Measurements from ENCODE around the gene PPT2. TPM values are rescaled to one million over a fixed set of nuclear protein-coding genes. Genes with fewer than 3 reads are reported as not detected.

PPT2 gene
- total RNA-seq, 1 experiment from 2014 or later: 46.3 TPM

GRCh38 chr6:32108727-32109113, 45.2 kb upstream of the PPT2 start:
- no CpG with 5 or more reads among the region's 6 CpGs for WGBS (ENCODE audit: extremely low coverage, insufficient read length, low lambda C conversion rate)
- no peak overlapping the region for H3T11ph ChIP-seq (ENCODE audit: low read length)
- Mint-ChIP-seq H3K4me1 (peaks cover 20 to 24% of the 10 kb centered on the region in 2 experiments), H3K27ac (peak overlapping the region in 2 of 3 experiments; percentile 21 to 28; a peak in 2 of 7 replicates), H3K4me3 (peak overlapping the region in 1 of 2 experiments; percentile 44; a peak in 2 of 5 replicates), H3K36me3 (ENCODE audit: insufficient read depth in 1 of 3, low read depth in 3 of 3) (peaks cover 0 to 3% (median 0%) of the 10 kb centered on the region in 3 experiments; a peak in 1 of 7 replicates), H3K9me3 (no peaks in the 10 kb centered on the region), H3K27me3 (ENCODE audit: low read depth) (peaks cover 38% of the 10 kb centered on the region)
- H4K20me1 ChIP-seq (ENCODE audit: control insufficient read depth, insufficient read depth, insufficient read length): no peaks in the 10 kb centered on the region
- H3K4ac ChIP-seq (ENCODE audit: low read depth, low read length): no peak overlapping the region
- no peak overlapping the region for H3K14ac ChIP-seq (ENCODE audit: insufficient read depth, low read length)
- H2BK20ac ChIP-seq (ENCODE audit: low read depth, low read length, poor library complexity, severe bottlenecking): no peak overlapping the region
- H3K23me2 ChIP-seq (ENCODE audit: insufficient read length, low read depth, low read length, poor library complexity, severe bottlenecking): no peaks in the 10 kb centered on the region
- H4K8ac ChIP-seq (replicated peaks; ENCODE audit: insufficient read length, low read depth, low read length): no peak overlapping the region
- no peak overlapping the region for H2AFZ ChIP-seq (ENCODE audit: low read length)
- H2BK5ac ChIP-seq (ENCODE audit: insufficient read length, low read length): no peak overlapping the region
- H4K91ac ChIP-seq (ENCODE audit: insufficient read length, low read depth, low read length): no peak overlapping the region
- no peak overlapping the region for H2BK12ac ChIP-seq (ENCODE audit: insufficient read length, low read depth, low read length)
- no peak overlapping the region for H3K9ac ChIP-seq (ENCODE audit: extremely low read depth, insufficient read length, low read length)
- H3K23ac ChIP-seq (ENCODE audit: insufficient read length, low read depth, low read length): no peak overlapping the region
- no peak overlapping the region for H3K27ac ChIP-seq (ENCODE audit: insufficient read length, low read depth, low read length)
- no peaks in the 10 kb centered on the region; the same call in 1 of the 2 replicates for H3K27me3 ChIP-seq (ENCODE audit: insufficient read depth, low read length)
- no peak overlapping the region for H2AK5ac ChIP-seq (ENCODE audit: insufficient read length, low read length)
- no peaks in the 10 kb centered on the region for H3K79me1 ChIP-seq (ENCODE audit: insufficient read depth, low read depth, low read length, poor library complexity, severe bottlenecking)
- H3K79me2 ChIP-seq (ENCODE audit: insufficient read depth, low read length): no peaks in the 10 kb centered on the region
- DNase-seq: no peak
- H3K9me3 ChIP-seq (ENCODE audit: control insufficient read depth, low read depth, low read length): no peaks in the 10 kb centered on the region
- no peak overlapping the region for H3K56ac ChIP-seq (ENCODE audit: insufficient read length, low read depth, low read length)
- no peak overlapping the region for H3K18ac ChIP-seq (ENCODE audit: insufficient read length, low read depth, low read length)
- no peaks in the 10 kb centered on the region; the same call in 1 of the 2 replicates for H3K4me1 ChIP-seq (ENCODE audit: insufficient read depth, low read length)
- H2BK15ac ChIP-seq (ENCODE audit: low read depth, low read length): no peak overlapping the region
- no peak for TF ChIP-seq CTCF (conservative IDR thresholded peaks at IDR 0.05)
- no peak overlapping the region for H3K4me2 ChIP-seq (ENCODE audit: insufficient read depth, insufficient read length, low read length)
- no peak overlapping the region for H2BK120ac ChIP-seq (ENCODE audit: low read depth, low read length, poor library complexity, severe bottlenecking)
- no peak overlapping the region for H4K5ac ChIP-seq (ENCODE audit: insufficient read length, low read depth, low read length)
